MCF 10A (cell line): ENCODE measurements around the gene ADGRL3. TPM values are rescaled to one million over a fixed set of nuclear protein-coding genes. Genes with fewer than 3 reads are reported as not detected.

Source experiments
- BruUV-seq: library from RNA; stranded (reverse); fragments of 400-500 nt; replicated peaks from 2 replicates; lab custom pipeline; 2021; lab: Mats Ljungman, UMichigan
- CTCF ChIA-PET: fragments of 300-600 bp; sonication (Branson Sonifier 250); formaldehyde crosslinking; extraction: SDS; loops from one replicate; lab custom pipeline; 2021; ENCODE audit warnings: antibody characterized with exemption, inconsistent platforms; lab: Yijun Ruan, JAX
- POLR2A ChIA-PET: fragments of 300-600, 350-650 bp; sonication (Branson Sonifier 250); formaldehyde crosslinking; extraction: SDS; loops from one replicate; lab custom pipeline; 2020; ENCODE audit warnings: antibody characterized with exemption, inconsistent platforms; lab: Yijun Ruan, JAX
- DNase-seq: peaks from one replicate; pipeline ENCODE4 v3.0.0-alpha.2; 2018; ENCODE audit not compliant: unreplicated experiment
- H3K27ac Mint-ChIP-seq: one replicate; pipeline ENCODE4 v1.8.0; 2022; ENCODE audit warnings: mild to moderate bottlenecking, low read depth, mixed read lengths; ENCODE audit not compliant: unreplicated experiment
- H3K27me3 Mint-ChIP-seq: one replicate; pipeline ENCODE4 v1.8.0; 2022; ENCODE audit warnings: mixed read lengths; ENCODE audit not compliant: insufficient read depth, unreplicated experiment
- H3K36me3 Mint-ChIP-seq: one replicate; pipeline ENCODE4 v1.8.0; 2022; ENCODE audit warnings: mild to moderate bottlenecking, moderate library complexity, mixed read lengths; ENCODE audit not compliant: insufficient read depth, unreplicated experiment
- H3K4me1 Mint-ChIP-seq: one replicate; pipeline ENCODE4 v1.8.0; 2022; ENCODE audit warnings: mixed read lengths; ENCODE audit not compliant: insufficient read depth, unreplicated experiment
- H3K4me3 Mint-ChIP-seq: one replicate; pipeline ENCODE4 v1.8.0; 2022; ENCODE audit warnings: mild to moderate bottlenecking, moderate library complexity, mixed read lengths; ENCODE audit not compliant: unreplicated experiment
- H3K9me3 Mint-ChIP-seq: one replicate; pipeline ENCODE4 v1.8.0; 2022; ENCODE audit warnings: mixed read lengths; ENCODE audit not compliant: unreplicated experiment
- CTCF ChIP-seq: fragments of 200-600 bp; IDR thresholded peaks from one replicate; pipeline ENCODE4 v1.8.0; 2022; ENCODE audit warnings: antibody characterized with exemption, mild to moderate bottlenecking; ENCODE audit not compliant: unreplicated experiment
- intact Hi-C: fragments of 100-400 bp; cut with micrococcal nuclease; formaldehyde crosslinking; loops from 2 replicates; pipeline ENCODE4 v1.14.1; 2022
- total RNA-seq: library from RNA; stranded (reverse); gene quantifications from 2 replicates; pipeline ENCODE4 v1.2.3, GENCODE V29; 2022

The ADGRL3 gene
- total RNA-seq, 1 experiment from 2014 or later = 3.6 TPM

- no peak for DNase-seq
- POLR2A ChIA-PET = interaction anchor here (0.8 kb wide), 1 partner anchor 771 kb away, joined by 3 read pairs; no protein-coding TSS in a partner anchor
- Mint-ChIP-seq H3K9me3 (no peaks in the 10 kb centered on the region), H3K27ac (no peak overlapping the region), H3K36me3 (no peaks in the 10 kb centered on the region), H3K27me3 (no peaks in the 10 kb centered on the region), H3K4me3 (no peak overlapping the region), H3K4me1 (peaks cover 8% of the 10 kb centered on the region)
- TF ChIP-seq CTCF = no peak
- BruUV-seq = no TSS peak
- CTCF ChIA-PET = interaction anchor here (0.6 kb wide), 1 partner anchor 27 kb away, joined by 3 read pairs; no protein-coding TSS in a partner anchor
- intact Hi-C loops = no loop called here
Measured at GRCh38 chr4:61934198-61934597, 734.1 kb downstream of the ADGRL3 start.

GRCh38 chr4:61938250-61938846 is 738.2 kb downstream of the ADGRL3 start:
- no peak for DNase-seq
- H3K27me3 Mint-ChIP-seq = no peaks in the 10 kb centered on the region
- intact Hi-C loops = no loop called here
- no TSS peak for BruUV-seq
- no peak overlapping the region for H3K27ac Mint-ChIP-seq
- H3K9me3 Mint-ChIP-seq = no peaks in the 10 kb centered on the region
- no peak for TF ChIP-seq CTCF
- no peaks in the 10 kb centered on the region for H3K36me3 Mint-ChIP-seq
- POLR2A ChIA-PET = no interaction called here
- peaks cover 8% of the 10 kb centered on the region for H3K4me1 Mint-ChIP-seq
- no peak overlapping the region for H3K4me3 Mint-ChIP-seq
- CTCF ChIA-PET = interaction anchor here (0.7 kb wide), 1 partner anchor 63 kb away, joined by 5 read pairs; no protein-coding TSS in a partner anchor

- no TSS peak for BruUV-seq
- no peak for TF ChIP-seq CTCF
- no peaks in the 10 kb centered on the region for H3K36me3 Mint-ChIP-seq
Measured at GRCh38 chr4:61950625-61951024, 750.5 kb downstream of the ADGRL3 start.

GRCh38 chr4:61953386-61953785 is 753.3 kb downstream of the ADGRL3 start:
- no peaks in the 10 kb centered on the region for H3K27me3 Mint-ChIP-seq
- DNase-seq = no peak

More at GRCh38 chr4:61950625-61951024, 750.5 kb downstream of the ADGRL3 start:
- H3K27ac Mint-ChIP-seq = no peak overlapping the region
- no peaks in the 10 kb centered on the region for H3K4me1 Mint-ChIP-seq
- intact Hi-C loops = no loop called here
- H3K4me3 Mint-ChIP-seq = no peak overlapping the region
- DNase-seq = no peak
- H3K9me3 Mint-ChIP-seq = no peaks in the 10 kb centered on the region
- ChIA-PET POLR2A (no interaction called here), CTCF (no interaction called here)
- H3K27me3 Mint-ChIP-seq = no peaks in the 10 kb centered on the region

More at GRCh38 chr4:61953386-61953785, 753.3 kb downstream of the ADGRL3 start:
- no peak for TF ChIP-seq CTCF
- no TSS peak for BruUV-seq
- Mint-ChIP-seq H3K27ac (no peak overlapping the region), H3K4me1 (no peaks in the 10 kb centered on the region), H3K36me3 (peaks cover 6% of the 10 kb centered on the region), H3K9me3 (no peaks in the 10 kb centered on the region), H3K4me3 (no peak overlapping the region)
- intact Hi-C loops = no loop called here
- POLR2A ChIA-PET = no interaction called here
- CTCF ChIA-PET = no interaction called here
